ENCODE measurements around the gene KRT84. TPM values are rescaled to one million over a fixed set of nuclear protein-coding genes. Genes with fewer than 3 reads are reported as not detected.

Gene KRT84
- total RNA-seq, 1 experiment from 2014 or later: not detected

DNA sequence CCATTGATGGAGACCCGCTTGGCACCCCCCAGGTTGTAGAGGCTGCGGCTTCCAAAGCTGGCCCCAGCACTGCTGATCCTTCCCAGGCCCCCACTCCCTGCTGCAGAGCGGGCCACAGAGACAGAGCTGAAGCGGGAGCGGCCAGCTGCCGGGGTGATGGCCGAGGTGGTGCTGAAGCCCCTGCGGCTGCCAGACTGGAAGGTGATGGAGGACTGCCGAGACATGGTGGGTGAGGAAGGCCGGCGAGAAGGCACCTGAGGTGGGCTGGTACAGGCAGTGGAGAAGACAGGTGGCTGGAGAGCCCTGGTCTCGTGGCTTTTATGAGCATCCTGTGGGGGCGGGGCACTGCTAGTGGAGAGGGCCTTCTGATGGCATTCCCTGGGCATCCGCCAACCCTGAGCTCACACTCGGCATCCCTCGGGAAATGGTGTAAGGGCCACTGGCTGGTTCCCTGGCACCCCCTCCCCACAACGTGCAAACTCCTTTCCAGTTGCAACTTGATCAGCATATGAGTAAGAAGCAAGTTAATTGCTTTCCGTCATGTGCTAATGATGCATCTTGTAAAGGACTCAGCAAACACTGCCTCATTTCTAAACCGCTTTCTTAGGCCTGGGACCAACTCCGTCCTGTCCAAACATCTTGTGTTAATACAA lies 48.8 kb upstream of the KRT84 start, which contains the start of gene KRT75 (continued):
- TF ChIP-seq TCF7L2 (IDR thresholded peaks at IDR 0.05; ENCODE audit: borderline replicate concordance, extremely low read depth, insufficient read depth, insufficient read length) (no peak), EZH2 (IDR thresholded peaks at IDR 0.05) (no peak), YY1 (IDR thresholded peaks at IDR 0.05; ENCODE audit: extremely low read depth, insufficient replicate concordance, low read depth, low read length) (no peak), ZNF274 (IDR thresholded peaks at IDR 0.05; ENCODE audit: low read depth, low read length) (no peak), EGR1 (IDR thresholded peaks at IDR 0.05; ENCODE audit: low read depth) (no peak), CBX3 (IDR thresholded peaks at IDR 0.05; ENCODE audit: low read depth) (no peak), FOSL1 (IDR thresholded peaks at IDR 0.05; ENCODE audit: low read depth) (no peak), SRF (IDR thresholded peaks at IDR 0.05; ENCODE audit: low read depth) (no peak), CEBPB (IDR thresholded peaks at IDR 0.05; ENCODE audit: low read depth) (no peak), SP1 (IDR thresholded peaks at IDR 0.05; ENCODE audit: low read depth) (no peak), JUND (IDR thresholded peaks at IDR 0.05) (no peak)
- TF ChIP-seq, protein P1, sequence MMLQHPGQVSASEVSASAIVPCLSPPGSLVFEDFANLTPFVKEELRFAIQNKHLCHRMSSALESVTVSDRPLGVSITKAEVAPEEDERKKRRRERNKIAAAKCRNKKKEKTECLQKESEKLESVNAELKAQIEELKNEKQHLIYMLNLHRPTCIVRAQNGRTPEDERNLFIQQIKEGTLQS (IDR thresholded peaks at IDR 0.05): no peak
- TF ChIP-seq, protein P2, sequence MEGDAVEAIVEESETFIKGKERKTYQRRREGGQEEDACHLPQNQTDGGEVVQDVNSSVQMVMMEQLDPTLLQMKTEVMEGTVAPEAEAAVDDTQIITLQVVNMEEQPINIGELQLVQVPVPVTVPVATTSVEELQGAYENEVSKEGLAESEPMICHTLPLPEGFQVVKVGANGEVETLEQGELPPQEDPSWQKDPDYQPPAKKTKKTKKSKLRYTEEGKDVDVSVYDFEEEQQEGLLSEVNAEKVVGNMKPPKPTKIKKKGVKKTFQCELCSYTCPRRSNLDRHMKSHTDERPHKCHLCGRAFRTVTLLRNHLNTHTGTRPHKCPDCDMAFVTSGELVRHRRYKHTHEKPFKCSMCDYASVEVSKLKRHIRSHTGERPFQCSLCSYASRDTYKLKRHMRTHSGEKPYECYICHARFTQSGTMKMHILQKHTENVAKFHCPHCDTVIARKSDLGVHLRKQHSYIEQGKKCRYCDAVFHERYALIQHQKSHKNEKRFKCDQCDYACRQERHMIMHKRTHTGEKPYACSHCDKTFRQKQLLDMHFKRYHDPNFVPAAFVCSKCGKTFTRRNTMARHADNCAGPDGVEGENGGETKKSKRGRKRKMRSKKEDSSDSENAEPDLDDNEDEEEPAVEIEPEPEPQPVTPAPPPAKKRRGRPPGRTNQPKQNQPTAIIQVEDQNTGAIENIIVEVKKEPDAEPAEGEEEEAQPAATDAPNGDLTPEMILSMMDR (IDR thresholded peaks at IDR 0.05 in 2 of 3, conservative IDR thresholded peaks at IDR 0.05 in 1 of 3; ENCODE audit: borderline replicate concordance in 1 of 3, insufficient read depth in 1 of 3, low read depth in 2 of 3, low read length in 2 of 3): no peak
- TF ChIP-seq, protein P3, sequence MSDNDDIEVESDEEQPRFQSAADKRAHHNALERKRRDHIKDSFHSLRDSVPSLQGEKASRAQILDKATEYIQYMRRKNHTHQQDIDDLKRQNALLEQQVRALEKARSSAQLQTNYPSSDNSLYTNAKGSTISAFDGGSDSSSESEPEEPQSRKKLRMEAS (IDR thresholded peaks at IDR 0.05): no peak

Measured in HCT116 (cell line).